ENCODE data around the gene IHH.

GRCh38 chr2:219078126-219078525 lies 17.4 kb upstream of the IHH start:
- no peak for TF ChIP-seq ILF3 (IDR thresholded peaks at IDR 0.05; ENCODE audit: borderline replicate concordance)
- no peak for TF ChIP-seq ZNF274 (IDR thresholded peaks at IDR 0.05; ENCODE audit: borderline replicate concordance, low read depth, low read length)
- TF ChIP-seq ZBTB17 (CRISPR knock-in tag; IDR thresholded peaks at IDR 0.05) = no peak
- TF ChIP-seq HMG20A (CRISPR knock-in tag; conservative IDR thresholded peaks at IDR 0.05) = no peak
- TF ChIP-seq POLR2AphosphoS5 (IDR thresholded peaks at IDR 0.05; ENCODE audit: control insufficient read depth, insufficient read depth, low read depth, low read length) = no peak
- TF ChIP-seq, protein P1, sequence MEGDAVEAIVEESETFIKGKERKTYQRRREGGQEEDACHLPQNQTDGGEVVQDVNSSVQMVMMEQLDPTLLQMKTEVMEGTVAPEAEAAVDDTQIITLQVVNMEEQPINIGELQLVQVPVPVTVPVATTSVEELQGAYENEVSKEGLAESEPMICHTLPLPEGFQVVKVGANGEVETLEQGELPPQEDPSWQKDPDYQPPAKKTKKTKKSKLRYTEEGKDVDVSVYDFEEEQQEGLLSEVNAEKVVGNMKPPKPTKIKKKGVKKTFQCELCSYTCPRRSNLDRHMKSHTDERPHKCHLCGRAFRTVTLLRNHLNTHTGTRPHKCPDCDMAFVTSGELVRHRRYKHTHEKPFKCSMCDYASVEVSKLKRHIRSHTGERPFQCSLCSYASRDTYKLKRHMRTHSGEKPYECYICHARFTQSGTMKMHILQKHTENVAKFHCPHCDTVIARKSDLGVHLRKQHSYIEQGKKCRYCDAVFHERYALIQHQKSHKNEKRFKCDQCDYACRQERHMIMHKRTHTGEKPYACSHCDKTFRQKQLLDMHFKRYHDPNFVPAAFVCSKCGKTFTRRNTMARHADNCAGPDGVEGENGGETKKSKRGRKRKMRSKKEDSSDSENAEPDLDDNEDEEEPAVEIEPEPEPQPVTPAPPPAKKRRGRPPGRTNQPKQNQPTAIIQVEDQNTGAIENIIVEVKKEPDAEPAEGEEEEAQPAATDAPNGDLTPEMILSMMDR (IDR thresholded peaks at IDR 0.05 in 2 of 3, conservative IDR thresholded peaks at IDR 0.05 in 1 of 3; ENCODE audit: insufficient read depth in 2 of 3, low read depth in 1 of 3, low read length in 3 of 3) = no peak
- TF ChIP-seq TAF7 (tag; IDR thresholded peaks at IDR 0.05) = no peak
- TF ChIP-seq PCBP1 (IDR thresholded peaks at IDR 0.05; ENCODE audit: low read depth, low read length, poor library complexity, severe bottlenecking) = no peak
- no peak for TF ChIP-seq POLR2A (conservative IDR thresholded peaks at IDR 0.05)
- no peak for TF ChIP-seq ZSCAN32 (CRISPR knock-in tag; IDR thresholded peaks at IDR 0.05)
- no peak for TF ChIP-seq BACH1 (tag; IDR thresholded peaks at IDR 0.05)
- TF ChIP-seq NR2F6 (CRISPR knock-in tag; IDR thresholded peaks at IDR 0.05) = no peak
- TF ChIP-seq EP300 (IDR thresholded peaks at IDR 0.05; ENCODE audit: low read length) = no peak
